WERI-Rb-1 (cell line): Measurements from ENCODE around the gene LZTS2.
A peak's percentile ranks its signal among the peaks of the same experiment; 100 is the strongest.

Experiments used
- DNase-seq: peaks from one replicate; pipeline ENCODE4 v3.0.0-alpha.2; 2020
- H3K27ac ChIP-seq: fragments of 250-450 bp; sonication (Bioruptor Pico); 2 replicates; pipeline ENCODE4 v1.5.1; 2020; ENCODE audit warnings: mild to moderate bottlenecking, moderate library complexity
- H3K27me3 ChIP-seq: fragments of 250-450 bp; sonication (Bioruptor Pico); 2 replicates; pipeline ENCODE4 v1.5.1; 2021; ENCODE audit warnings: mild to moderate bottlenecking, low read depth, moderate library complexity; ENCODE audit not compliant: insufficient read depth, severe bottlenecking
- H3K36me3 ChIP-seq: fragments of 250-450 bp; sonication (Bioruptor Pico); 2 replicates; pipeline ENCODE4 v1.5.1; 2020; ENCODE audit warnings: mild to moderate bottlenecking, moderate library complexity
- H3K4me3 ChIP-seq: 2 replicates; pipeline ENCODE4 v1.5.1; 2011; ENCODE audit warnings: low read depth, mild to moderate bottlenecking, control low read depth, low read length
- H3K9me3 ChIP-seq: fragments of 250-450 bp; sonication (Bioruptor Pico); 2 replicates; pipeline ENCODE4 v1.5.1; 2021; ENCODE audit warnings: mild to moderate bottlenecking, moderate library complexity; ENCODE audit not compliant: severe bottlenecking
- TF ChIP-seq, protein P1 (sequence below): IDR thresholded peaks from 2 replicates; pipeline ENCODE4 v1.5.1; 2011; ENCODE audit warnings: low read depth, mild to moderate bottlenecking, control low read depth, inconsistent platforms, low read length

LZTS2 gene

DNA sequence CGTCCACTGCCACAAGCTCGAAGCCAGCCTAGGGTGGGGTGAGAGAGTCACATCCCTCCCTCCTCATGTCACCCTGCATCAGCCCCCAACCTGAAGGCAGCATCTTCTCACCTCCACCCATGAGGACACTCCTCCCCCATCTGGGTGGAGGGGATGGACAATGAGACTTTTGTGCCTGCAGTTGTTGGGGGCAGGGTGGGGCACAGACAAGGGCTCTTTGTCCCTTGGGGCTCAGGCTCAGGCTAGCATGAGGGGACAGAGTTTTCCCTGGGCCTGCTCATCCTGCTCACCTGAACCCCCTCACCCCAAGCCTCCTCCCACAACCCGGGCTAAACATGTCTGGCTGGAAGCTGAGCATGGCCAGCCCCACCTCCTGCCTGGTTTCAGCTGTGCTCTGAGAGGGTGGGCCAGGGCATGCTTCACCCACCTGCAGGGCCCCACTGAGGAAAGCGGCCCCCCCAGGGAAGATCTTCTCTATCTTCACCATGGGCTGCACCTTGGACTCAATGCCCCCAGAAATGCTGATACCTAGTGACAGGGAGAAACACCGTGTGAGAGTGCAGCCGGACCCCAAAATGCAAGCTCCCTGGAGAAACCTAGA, 9.3 kb downstream of the LZTS2 start:
- Histone ChIP-seq H3K36me3 (peaks cover 36% of the 10 kb centered on the region), H3K4me3 (no peak overlapping the region), H3K27me3 (no peaks in the 10 kb centered on the region), H3K27ac (peak overlapping the region; percentile 63), H3K9me3 (no peaks in the 10 kb centered on the region)
- DNase-seq, result no peak
- TF ChIP-seq, protein P1, sequence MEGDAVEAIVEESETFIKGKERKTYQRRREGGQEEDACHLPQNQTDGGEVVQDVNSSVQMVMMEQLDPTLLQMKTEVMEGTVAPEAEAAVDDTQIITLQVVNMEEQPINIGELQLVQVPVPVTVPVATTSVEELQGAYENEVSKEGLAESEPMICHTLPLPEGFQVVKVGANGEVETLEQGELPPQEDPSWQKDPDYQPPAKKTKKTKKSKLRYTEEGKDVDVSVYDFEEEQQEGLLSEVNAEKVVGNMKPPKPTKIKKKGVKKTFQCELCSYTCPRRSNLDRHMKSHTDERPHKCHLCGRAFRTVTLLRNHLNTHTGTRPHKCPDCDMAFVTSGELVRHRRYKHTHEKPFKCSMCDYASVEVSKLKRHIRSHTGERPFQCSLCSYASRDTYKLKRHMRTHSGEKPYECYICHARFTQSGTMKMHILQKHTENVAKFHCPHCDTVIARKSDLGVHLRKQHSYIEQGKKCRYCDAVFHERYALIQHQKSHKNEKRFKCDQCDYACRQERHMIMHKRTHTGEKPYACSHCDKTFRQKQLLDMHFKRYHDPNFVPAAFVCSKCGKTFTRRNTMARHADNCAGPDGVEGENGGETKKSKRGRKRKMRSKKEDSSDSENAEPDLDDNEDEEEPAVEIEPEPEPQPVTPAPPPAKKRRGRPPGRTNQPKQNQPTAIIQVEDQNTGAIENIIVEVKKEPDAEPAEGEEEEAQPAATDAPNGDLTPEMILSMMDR, result no peak

DNA sequence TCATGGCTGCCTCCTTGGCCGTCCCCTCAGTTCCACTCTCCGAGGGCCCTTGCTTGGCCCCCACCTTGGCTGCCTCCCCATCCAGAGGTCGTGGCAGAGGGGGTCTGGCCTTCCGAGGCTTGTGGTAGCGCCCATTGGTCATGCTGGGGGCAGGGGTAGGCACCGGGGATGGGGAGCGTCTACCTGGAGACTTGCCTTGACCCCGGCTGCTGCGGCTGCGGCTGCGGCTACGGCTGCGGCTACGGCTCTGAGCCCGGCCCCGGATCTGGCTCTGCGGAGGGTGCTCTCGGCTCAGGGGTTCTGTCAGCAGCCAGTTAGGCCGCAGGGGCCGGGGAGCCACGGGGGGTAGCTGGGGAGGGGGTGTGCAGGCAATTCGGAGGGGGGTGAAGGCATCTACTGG, 10.7 kb downstream of the LZTS2 start:
- no peaks in the 10 kb centered on the region for H3K27me3 ChIP-seq
- H3K27ac ChIP-seq, result peak overlapping the region; percentile 66
- no peak overlapping the region for H3K4me3 ChIP-seq
- H3K9me3 ChIP-seq, result no peaks in the 10 kb centered on the region
- TF ChIP-seq, protein P1, result no peak
- no peak for DNase-seq
- H3K36me3 ChIP-seq, result peaks cover 22% of the 10 kb centered on the region

DNA sequence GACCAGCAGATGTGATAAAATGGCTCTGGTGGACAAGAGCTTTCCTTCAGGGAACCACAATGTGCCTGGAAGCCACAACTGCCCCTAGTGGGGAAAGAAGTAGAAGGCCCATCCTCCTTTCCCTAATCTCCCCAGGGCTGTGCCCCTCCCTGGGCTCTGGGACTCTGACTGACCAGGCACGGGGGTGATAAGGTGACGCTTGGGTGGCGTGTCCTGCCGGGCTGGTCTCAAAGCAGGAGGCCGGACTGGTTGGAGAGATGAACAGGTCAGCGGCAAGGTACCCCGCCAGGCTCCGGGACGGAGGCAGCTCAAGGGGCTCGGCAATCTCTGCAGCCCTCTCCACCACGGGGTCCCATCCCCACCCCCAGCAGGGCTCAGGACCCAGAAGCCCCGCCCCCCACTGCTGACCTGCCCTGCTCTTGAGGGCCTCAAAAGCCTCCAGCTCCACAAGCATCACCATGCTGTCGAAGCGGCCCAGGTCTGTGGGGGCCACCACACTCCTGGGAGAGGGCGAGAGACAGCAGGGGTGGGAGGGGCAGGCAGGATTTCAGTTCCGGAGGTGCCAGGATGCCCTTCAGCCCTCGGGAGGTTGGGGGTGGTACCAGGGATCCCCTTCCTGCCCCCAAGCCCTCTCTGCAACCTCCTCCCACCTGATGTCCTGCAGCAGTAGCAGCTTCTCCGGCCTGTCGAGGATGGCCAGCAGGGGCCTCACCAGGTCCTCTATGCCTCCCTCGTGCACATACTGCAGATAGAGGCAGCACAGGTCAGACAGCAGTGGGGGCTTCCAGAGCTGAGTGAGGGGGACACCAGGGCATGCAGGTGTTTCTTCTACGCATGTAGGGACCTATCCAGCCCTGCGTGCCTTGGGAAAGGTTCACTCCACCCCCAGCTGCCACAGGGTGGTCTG, 12.2 kb downstream of the LZTS2 start:
- Histone ChIP-seq H3K27me3 (no peaks in the 10 kb centered on the region), H3K36me3 (peaks cover 8% of the 10 kb centered on the region), H3K4me3 (peak overlapping the region; percentile 9), H3K9me3 (no peaks in the 10 kb centered on the region), H3K27ac (peak overlapping the region; percentile 66)
- TF ChIP-seq, protein P1, result peak; percentile 83
- peak; percentile 88 for DNase-seq

DNA sequence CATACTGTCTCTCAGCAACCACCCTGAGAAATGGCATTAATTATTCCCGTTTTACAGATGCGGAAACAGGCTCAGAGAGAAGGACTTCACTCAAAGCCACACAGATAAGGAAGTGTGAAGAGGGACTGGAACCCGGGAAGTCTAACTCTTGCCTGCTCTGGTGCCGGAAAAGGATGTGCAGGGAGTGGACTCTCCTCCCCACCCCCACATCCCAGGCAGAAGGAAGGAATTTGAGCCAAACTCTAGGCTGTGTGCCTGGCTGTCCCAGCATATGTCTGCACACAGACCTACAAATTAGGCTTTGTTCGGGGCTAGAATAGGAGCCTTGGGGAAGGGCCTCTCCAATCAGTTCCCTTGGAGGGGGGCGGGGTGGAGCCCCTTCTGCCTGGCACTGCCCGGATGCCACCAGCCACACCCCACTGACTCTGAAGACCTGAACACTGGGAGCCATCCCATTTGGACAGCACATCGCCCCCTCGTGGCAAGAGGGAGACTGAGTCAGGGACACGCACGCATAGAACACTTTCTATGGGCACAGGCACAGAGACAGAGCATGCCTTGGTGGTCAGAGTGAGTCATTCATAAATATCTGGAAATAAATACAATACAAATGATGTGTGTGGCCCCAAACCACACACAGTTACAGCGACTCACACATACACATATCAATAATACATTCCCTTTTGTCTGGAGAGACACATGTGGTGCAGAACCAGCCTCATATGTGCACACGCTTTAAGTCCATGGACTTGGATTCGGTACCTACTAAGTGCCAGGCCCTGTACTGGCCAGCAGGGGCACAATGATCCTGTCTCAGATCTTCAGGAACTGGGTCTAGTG, 13.1 kb downstream of the LZTS2 start:
- Histone ChIP-seq H3K9me3 (no peaks in the 10 kb centered on the region), H3K36me3 (no peaks in the 10 kb centered on the region; the same call in 1 of the 2 replicates), H3K27ac (peak overlapping the region; percentile 66), H3K27me3 (no peaks in the 10 kb centered on the region), H3K4me3 (no peak overlapping the region)
- TF ChIP-seq, protein P1, result peak; percentile 89
- DNase-seq, result peak; percentile 93

DNA sequence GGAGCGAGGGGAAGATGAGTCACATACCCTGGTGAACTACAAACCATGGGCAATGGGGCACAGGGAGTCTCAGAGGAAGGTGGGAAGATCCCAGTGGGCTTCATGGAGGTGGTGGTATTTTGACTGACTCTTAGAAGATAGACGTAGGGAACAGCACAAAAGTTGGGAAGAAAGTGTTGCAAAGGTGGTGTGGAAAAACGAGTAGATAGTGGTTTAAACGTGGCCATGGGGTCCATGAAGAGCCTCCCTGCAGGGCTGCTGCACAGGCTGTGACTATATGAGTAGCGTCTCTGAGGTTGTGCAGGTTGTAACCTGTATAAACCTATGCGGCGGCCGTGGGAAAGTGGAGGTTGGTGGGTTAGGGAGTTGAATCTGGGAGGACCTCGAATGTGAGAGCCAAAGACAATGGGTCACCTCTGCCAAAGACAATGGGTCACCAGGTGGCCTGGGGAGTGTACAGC, 13.8 kb downstream of the LZTS2 start:
- no peak overlapping the region for H3K27ac ChIP-seq
- TF ChIP-seq, protein P1, result no peak

More for the DNA sequence above, 13.8 kb downstream of the LZTS2 start:
- Histone ChIP-seq H3K36me3 (no peaks in the 10 kb centered on the region), H3K4me3 (no peak overlapping the region), H3K9me3 (no peaks in the 10 kb centered on the region), H3K27me3 (no peaks in the 10 kb centered on the region)
- DNase-seq, result no peak
